SK-N-SH treated with all-trans-retinoic acid at 6 μM for 48 hours (cell line): ENCODE data around the gene RGS9.

ENCODE experiments used
- ATAC-seq: fragments of 200-7000 bp; cut with Tn5 transposase; 3 replicates; pipeline ENCODE4 v1.9.1; 2020; ENCODE audit warnings: mild to moderate bottlenecking, moderate library complexity
- ARNTL ChIP-seq: fragments of 450-650 bp; formaldehyde crosslinking; IDR thresholded peaks from 2 replicates; pipeline ENCODE4 v1.5.0; 2020; ENCODE audit warnings: low read depth, mild to moderate bottlenecking, moderate library complexity, borderline replicate concordance
- BACH2 ChIP-seq: fragments of 250-450 bp; sonication (Bioruptor Pico); IDR thresholded peaks from 2 replicates; pipeline ENCODE4 v1.9.0; 2021; ENCODE audit warnings: mild to moderate bottlenecking, borderline replicate concordance
- CSDC2 ChIP-seq: fragments of 250-450 bp; sonication (Bioruptor Pico); IDR thresholded peaks from 2 replicates; pipeline ENCODE4 v1.5.0; 2020; ENCODE audit warnings: mild to moderate bottlenecking, moderate library complexity
- CSRNP3 ChIP-seq: fragments of 250-450 bp; sonication (Bioruptor Pico); IDR thresholded peaks from 2 replicates; pipeline ENCODE4 v1.5.1; 2021; ENCODE audit warnings: mild to moderate bottlenecking, moderate library complexity
- ESRRG ChIP-seq: fragments of 250-450 bp; sonication (Bioruptor Pico); IDR thresholded peaks from 2 replicates; pipeline ENCODE4 v1.6.1; 2021; ENCODE audit warnings: mild to moderate bottlenecking
- GLIS3 ChIP-seq: fragments of 250-450 bp; sonication (Bioruptor Pico); IDR thresholded peaks from 2 replicates; pipeline ENCODE4 v1.5.0; 2020; ENCODE audit warnings: mild to moderate bottlenecking, moderate library complexity
- ISL1 ChIP-seq: fragments of 250-450 bp; sonication (Bioruptor Pico); IDR thresholded peaks from 2 replicates; pipeline ENCODE4 v2.1.2; 2022; ENCODE audit warnings: mild to moderate bottlenecking, moderate library complexity
- OSR1 ChIP-seq: fragments of 250-450 bp; sonication (Bioruptor Pico); IDR thresholded peaks from 2 replicates; pipeline ENCODE4 v1.8.0; 2022; ENCODE audit warnings: moderate library complexity, mild to moderate bottlenecking, inconsistent platforms
- PPARA ChIP-seq: fragments of 250-450 bp; sonication (Bioruptor Pico); IDR thresholded peaks from 2 replicates; pipeline ENCODE4 v1.5.0; 2020; ENCODE audit warnings: mild to moderate bottlenecking, borderline replicate concordance
- RARB ChIP-seq: fragments of 250-450 bp; sonication (Bioruptor Pico); IDR thresholded peaks from 2 replicates; pipeline ENCODE4 v1.8.0; 2021; ENCODE audit warnings: mild to moderate bottlenecking, moderate library complexity
- SNAI2 ChIP-seq: fragments of 250-450 bp; sonication (Bioruptor Pico); IDR thresholded peaks from 2 replicates; pipeline ENCODE4 v1.5.0; 2020; ENCODE audit warnings: mild to moderate bottlenecking, moderate library complexity
- TOX ChIP-seq: fragments of 250-450 bp; sonication (Bioruptor Pico); IDR thresholded peaks from 2 replicates; pipeline ENCODE4 v1.8.0; 2021; ENCODE audit warnings: mild to moderate bottlenecking, moderate library complexity, borderline replicate concordance
- ZC3H10 ChIP-seq: fragments of 250-450 bp; sonication (Bioruptor Pico); IDR thresholded peaks from 2 replicates; pipeline ENCODE4 v1.5.1; 2021; ENCODE audit warnings: mild to moderate bottlenecking, moderate library complexity
- ZFP3 ChIP-seq: fragments of 250-450 bp; sonication (Bioruptor Pico); IDR thresholded peaks from 2 replicates; pipeline ENCODE4 v1.5.0; 2020; ENCODE audit warnings: mild to moderate bottlenecking, moderate library complexity
- ZFP30 ChIP-seq: fragments of 450-650 bp; formaldehyde crosslinking; IDR thresholded peaks from 2 replicates; pipeline ENCODE4 v1.5.0; 2022; ENCODE audit warnings: mild to moderate bottlenecking, moderate library complexity
- ZNF8 ChIP-seq: fragments of 450-650 bp; formaldehyde crosslinking; IDR thresholded peaks from 2 replicates; pipeline ENCODE4 v1.5.0; 2020; ENCODE audit warnings: mild to moderate bottlenecking, moderate library complexity
- TF ChIP-seq, protein P1 (sequence below): fragments of 250-450 bp; sonication (Bioruptor Pico); IDR thresholded peaks from 2 replicates; pipeline ENCODE4 v1.8.0; 2021; ENCODE audit warnings: low read depth, mild to moderate bottlenecking, moderate library complexity, borderline replicate concordance
- TF ChIP-seq, protein P2 (sequence below): fragments of 250-450 bp; sonication (Bioruptor Pico); IDR thresholded peaks from 2 replicates; pipeline ENCODE4 v1.5.0; 2020; ENCODE audit warnings: mild to moderate bottlenecking, moderate library complexity
- TF ChIP-seq, protein P3 (sequence below): fragments of 250-450 bp; sonication (Bioruptor Pico); IDR thresholded peaks from 2 replicates; pipeline ENCODE4 v1.5.1; 2020; ENCODE audit warnings: low read depth, mild to moderate bottlenecking, moderate library complexity
- TF ChIP-seq, protein P4 (sequence below): fragments of 250-450 bp; sonication (Bioruptor Pico); IDR thresholded peaks from 2 replicates; pipeline ENCODE4 v1.8.0; 2020; ENCODE audit warnings: mild to moderate bottlenecking, moderate library complexity, borderline replicate concordance

RGS9 gene

DNA sequence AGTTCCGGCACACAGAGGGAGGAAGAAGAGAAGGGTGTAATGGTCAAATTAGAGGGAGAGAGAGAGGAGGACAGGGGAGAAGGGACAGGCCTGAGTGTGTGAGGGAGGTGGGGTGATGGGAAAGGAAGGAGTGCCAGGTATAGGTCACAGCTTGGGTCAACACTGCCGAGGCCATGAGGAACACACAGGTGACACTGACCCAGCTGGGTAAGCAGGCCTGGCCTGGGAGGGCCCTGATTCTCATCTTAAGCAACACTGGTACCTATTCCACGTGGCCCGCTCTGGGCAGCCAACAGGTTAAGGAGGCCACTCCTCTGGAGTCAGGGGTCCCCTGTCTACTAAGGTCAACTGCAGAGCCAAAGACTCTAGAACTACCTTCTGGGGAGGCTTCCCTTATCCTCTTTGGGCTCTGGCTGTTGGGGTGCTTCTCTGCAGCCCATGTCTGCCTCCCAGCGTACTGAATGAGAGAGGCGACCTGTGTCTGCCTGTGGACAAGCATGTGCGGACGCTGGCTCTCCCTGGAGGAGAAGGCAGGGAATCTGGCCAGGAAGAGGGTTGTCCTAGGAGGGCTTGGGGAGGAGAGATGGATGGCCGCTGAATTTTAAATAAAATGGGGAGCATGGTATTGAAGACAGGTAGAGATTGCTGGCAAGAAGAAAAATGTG is 57.6 kb downstream of the RGS9 start:
- no peak for ATAC-seq
- TF ChIP-seq SNAI2 (CRISPR knock-in tag) (no peak), ZNF8 (CRISPR knock-in tag) (no peak), CSDC2 (CRISPR knock-in tag) (no peak), PPARA (CRISPR knock-in tag) (no peak), ISL1 (CRISPR knock-in tag) (no peak), OSR1 (CRISPR knock-in tag) (no peak), RARB (CRISPR knock-in tag) (no peak), ZFP30 (no peak), GLIS3 (CRISPR knock-in tag) (no peak), ZC3H10 (CRISPR knock-in tag) (no peak), TOX (no peak), ESRRG (no peak), ZFP3 (CRISPR knock-in tag) (no peak), ARNTL (CRISPR knock-in tag) (no peak), BACH2 (CRISPR knock-in tag) (no peak)
- TF ChIP-seq, protein P1, sequence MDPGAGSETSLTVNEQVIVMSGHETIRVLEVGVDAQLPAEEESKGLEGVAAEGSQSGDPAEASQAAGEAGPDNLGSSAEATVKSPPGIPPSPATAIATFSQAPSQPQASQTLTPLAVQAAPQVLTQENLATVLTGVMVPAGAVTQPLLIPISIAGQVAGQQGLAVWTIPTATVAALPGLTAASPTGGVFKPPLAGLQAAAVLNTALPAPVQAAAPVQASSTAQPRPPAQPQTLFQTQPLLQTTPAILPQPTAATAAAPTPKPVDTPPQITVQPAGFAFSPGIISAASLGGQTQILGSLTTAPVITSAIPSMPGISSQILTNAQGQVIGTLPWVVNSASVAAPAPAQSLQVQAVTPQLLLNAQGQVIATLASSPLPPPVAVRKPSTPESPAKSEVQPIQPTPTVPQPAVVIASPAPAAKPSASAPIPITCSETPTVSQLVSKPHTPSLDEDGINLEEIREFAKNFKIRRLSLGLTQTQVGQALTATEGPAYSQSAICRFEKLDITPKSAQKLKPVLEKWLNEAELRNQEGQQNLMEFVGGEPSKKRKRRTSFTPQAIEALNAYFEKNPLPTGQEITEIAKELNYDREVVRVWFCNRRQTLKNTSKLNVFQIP (CRISPR knock-in tag), result no peak
- TF ChIP-seq, protein P2, sequence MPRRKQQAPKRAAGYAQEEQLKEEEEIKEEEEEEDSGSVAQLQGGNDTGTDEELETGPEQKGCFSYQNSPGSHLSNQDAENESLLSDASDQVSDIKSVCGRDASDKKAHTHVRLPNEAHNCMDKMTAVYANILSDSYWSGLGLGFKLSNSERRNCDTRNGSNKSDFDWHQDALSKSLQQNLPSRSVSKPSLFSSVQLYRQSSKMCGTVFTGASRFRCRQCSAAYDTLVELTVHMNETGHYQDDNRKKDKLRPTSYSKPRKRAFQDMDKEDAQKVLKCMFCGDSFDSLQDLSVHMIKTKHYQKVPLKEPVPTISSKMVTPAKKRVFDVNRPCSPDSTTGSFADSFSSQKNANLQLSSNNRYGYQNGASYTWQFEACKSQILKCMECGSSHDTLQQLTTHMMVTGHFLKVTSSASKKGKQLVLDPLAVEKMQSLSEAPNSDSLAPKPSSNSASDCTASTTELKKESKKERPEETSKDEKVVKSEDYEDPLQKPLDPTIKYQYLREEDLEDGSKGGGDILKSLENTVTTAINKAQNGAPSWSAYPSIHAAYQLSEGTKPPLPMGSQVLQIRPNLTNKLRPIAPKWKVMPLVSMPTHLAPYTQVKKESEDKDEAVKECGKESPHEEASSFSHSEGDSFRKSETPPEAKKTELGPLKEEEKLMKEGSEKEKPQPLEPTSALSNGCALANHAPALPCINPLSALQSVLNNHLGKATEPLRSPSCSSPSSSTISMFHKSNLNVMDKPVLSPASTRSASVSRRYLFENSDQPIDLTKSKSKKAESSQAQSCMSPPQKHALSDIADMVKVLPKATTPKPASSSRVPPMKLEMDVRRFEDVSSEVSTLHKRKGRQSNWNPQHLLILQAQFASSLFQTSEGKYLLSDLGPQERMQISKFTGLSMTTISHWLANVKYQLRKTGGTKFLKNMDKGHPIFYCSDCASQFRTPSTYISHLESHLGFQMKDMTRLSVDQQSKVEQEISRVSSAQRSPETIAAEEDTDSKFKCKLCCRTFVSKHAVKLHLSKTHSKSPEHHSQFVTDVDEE (CRISPR knock-in tag), result no peak
- TF ChIP-seq, protein P3, sequence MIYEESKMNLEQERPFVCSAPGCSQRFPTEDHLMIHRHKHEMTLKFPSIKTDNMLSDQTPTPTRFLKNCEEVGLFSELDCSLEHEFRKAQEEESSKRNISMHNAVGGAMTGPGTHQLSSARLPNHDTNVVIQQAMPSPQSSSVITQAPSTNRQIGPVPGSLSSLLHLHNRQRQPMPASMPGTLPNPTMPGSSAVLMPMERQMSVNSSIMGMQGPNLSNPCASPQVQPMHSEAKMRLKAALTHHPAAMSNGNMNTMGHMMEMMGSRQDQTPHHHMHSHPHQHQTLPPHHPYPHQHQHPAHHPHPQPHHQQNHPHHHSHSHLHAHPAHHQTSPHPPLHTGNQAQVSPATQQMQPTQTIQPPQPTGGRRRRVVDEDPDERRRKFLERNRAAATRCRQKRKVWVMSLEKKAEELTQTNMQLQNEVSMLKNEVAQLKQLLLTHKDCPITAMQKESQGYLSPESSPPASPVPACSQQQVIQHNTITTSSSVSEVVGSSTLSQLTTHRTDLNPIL, result no peak
- TF ChIP-seq, protein P4, sequence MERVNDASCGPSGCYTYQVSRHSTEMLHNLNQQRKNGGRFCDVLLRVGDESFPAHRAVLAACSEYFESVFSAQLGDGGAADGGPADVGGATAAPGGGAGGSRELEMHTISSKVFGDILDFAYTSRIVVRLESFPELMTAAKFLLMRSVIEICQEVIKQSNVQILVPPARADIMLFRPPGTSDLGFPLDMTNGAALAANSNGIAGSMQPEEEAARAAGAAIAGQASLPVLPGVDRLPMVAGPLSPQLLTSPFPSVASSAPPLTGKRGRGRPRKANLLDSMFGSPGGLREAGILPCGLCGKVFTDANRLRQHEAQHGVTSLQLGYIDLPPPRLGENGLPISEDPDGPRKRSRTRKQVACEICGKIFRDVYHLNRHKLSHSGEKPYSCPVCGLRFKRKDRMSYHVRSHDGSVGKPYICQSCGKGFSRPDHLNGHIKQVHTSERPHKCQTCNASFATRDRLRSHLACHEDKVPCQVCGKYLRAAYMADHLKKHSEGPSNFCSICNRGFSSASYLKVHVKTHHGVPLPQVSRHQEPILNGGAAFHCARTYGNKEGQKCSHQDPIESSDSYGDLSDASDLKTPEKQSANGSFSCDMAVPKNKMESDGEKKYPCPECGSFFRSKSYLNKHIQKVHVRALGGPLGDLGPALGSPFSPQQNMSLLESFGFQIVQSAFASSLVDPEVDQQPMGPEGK (CRISPR knock-in tag), result no peak

DNA sequence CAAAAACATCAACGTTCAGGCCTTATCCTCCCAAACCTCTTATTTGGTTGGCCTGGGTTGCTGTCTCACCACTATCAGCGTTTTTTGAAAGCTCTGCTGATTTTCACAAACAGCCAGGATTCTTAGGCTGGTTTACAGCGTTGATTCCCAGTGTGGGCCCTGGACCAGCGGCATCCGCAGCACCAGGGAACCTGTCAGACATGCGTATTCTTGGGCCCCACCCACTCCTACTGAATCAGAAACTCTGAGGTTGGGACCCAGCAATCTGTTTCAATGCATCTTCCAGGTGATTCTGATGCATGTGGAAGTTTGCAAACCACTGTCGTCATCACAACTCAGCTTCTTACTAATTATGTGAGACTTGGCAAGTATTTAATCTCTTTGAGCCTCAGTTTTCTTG is 58.5 kb downstream of the RGS9 start:
- TF ChIP-seq, protein P4 (CRISPR knock-in tag), result no peak
- TF ChIP-seq CSRNP3 (CRISPR knock-in tag) (no peak), SNAI2 (CRISPR knock-in tag) (no peak), ZC3H10 (CRISPR knock-in tag) (no peak), ISL1 (CRISPR knock-in tag) (no peak), ZFP3 (CRISPR knock-in tag) (no peak), BACH2 (CRISPR knock-in tag) (no peak), ZNF8 (CRISPR knock-in tag) (no peak), PPARA (CRISPR knock-in tag) (no peak)
- ATAC-seq, result no peak
